CD1c-positive myeloid dendritic cell (primary cell): ENCODE data around the gene CGB8.
A peak's percentile ranks its signal among the peaks of the same experiment; 100 is the strongest.
"Not testable (repeated sequence)": the region's sequence is repeated elsewhere in the genome, so short reads cannot be mapped to it uniquely, and the experiment has no call there.

Experiments
- DNase-seq: peaks from one replicate; pipeline ENCODE4 v3.0.0-alpha.2; 2016; ENCODE audit errors: extremely low spot score

Gene CGB8

GRCh38 chr19:49064768-49065611 lies 16.1 kb upstream of the CGB8 start, which contains the start of gene NTF4:
Gene NTF4 (minus strand): TSS chr19:49064818. CDS start chr19:49061997, 2,821 bp downstream.
- no peak for DNase-seq

GRCh38 chr19:49064029-49064629 lies 15.2 kb upstream of the CGB8 start:
- DNase-seq, result no peak

DNA sequence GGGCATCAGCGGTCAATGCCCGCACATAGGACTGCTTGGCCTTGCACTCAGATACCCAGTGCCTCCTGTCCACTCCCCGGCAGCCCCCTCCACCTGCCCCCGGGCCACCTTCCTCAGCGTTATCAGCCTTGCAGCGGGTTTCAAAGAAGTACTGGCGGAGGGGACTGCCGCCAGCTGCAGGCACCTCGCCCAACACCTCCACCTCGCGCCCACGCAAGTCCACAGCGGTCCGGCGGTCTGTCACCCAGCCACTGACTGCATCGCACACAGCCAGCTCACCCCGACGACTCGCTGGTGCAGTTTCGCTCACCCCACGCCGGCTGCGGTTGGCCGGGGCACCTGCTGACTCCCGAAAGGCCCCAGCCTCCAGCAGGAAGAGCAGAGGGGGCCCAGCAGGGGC lies 12.5 kb upstream of the CGB8 start:
- DNase-seq, result no peak

- DNase-seq, result no peak
These were observed 12.1 kb upstream of the CGB8 start for GRCh38 chr19:49061000-49061399.

DNA sequence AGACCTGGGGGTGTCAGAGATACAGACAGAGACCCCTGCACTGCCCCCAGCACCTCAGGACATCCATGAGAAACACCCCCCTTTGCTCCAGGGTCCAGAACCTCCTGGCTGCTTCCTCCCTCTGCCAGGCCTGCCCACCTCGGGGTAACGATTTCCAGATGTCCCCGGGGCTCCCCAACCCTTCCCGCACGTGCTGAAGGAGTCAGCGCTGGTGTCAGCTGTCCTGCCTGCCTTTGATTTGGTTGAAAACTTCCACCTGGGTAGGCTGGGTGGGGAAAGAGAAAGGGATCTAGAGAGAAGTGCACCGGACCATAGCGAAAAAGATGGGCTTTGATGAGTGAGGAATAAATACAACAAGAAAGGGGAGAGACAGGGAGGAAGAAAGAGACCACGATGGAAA lies 10.1 kb upstream of the CGB8 start:
- no peak for DNase-seq

GRCh38 chr19:49058562-49058961 lies 9.7 kb upstream of the CGB8 start:
- no peak for DNase-seq

DNA sequence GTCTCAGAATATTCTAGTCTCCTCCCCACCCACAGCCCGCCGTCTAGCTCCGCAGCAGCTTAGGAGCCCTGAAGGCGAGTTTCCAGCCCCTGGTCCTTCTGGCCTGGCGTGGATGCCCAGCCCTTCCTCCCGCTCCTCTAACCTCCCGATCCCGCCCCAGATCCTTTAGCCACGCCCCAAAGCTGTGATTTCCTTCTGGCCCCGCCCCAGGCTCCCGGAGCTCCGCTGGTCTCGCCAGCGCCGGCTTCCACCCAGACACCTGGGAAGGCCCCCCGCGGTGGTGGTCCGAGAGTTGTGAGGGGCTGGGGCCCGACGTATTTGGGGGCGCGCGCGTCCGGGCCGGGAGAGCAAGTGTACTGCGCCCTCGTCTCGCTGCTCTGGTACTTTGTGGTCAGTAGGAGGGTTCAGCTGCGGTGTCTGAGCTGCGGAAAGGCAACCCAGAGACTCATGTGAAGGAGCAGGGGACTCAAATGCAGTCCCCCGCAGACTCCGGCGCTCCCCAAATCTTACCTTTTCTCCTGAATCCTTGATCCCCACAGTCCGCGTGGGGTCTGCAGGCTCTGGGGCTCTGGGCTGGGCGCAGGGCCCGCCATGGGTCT lies 8.8 kb upstream of the CGB8 start, which contains the start of gene CGB7:
TSS of gene CGB7 (minus strand) at position 114 of the 599 bp plus-strand sequence. CDS start 2,374 bp downstream, outside the sequence.
- peak; percentile 46 for DNase-seq

DNA sequence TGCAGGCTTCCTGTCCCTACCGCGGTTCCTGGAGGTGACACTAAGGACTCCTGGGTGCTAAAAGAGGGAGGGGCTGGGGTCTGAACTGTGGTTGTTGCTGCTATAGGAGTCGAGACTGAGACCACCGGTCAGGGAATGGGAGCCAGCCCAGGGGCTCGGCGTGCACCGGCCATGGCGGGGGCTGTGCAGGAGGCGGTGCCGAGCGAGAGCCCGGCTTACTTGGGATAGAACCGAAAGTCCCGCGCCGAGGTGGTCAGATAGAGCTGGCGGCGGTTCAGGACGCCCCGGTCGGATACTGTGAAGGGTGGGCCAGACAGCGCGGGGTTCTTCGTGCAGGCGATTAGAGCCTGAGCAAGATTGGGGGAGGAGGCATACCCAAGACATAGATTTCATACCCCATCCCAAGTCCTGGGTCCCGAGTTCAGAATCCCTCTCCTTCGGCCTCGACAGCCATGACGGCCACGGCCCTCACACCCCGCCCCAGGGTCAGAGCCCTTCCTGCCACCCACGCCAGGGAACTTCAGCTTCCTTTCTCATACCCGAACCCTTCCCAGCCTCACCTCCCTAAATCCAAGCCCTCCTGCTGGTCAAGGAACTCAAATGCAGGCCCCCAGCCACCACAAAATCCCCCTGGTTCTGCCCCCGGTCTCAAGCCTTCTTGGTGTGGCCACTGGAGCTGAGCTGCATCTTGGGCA lies 8.1 kb upstream of the CGB8 start:
- DNase-seq, result not testable (repeated sequence)

GRCh38 chr19:49056101-49056901 lies 7.4 kb upstream of the CGB8 start:
- peak; percentile 52 for DNase-seq

DNA sequence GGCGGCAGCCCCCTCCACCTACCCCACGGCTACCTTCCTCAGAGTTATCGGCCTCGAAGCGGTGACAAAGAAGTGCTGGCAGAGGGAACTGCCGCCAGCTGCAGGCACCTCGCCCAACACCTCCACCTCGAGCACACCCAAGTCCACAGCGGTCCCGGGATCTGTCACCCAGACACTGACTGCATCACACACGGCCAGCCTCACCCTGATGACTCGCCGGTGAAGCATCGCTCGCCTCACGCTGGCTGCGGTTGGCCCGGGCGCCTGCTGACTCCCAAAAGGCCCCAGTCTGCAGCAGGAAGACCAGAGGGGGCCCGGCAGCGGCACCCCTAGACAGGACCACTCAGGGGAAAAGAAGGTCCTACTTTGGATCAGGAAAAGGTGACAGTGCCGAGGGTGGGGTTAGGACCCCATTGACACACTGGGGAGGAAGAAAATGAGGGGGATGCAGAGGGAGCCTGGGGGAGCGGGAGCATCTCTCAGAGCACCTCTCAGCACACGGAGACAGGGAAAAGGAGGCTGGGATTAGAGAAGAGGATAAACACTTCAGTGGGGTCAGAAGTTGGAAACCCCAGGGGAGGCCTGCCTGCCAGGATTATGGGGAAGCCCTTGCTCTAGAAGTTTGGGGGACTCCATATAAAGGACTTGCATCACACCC lies 1.6 kb upstream of the CGB8 start:
- DNase-seq, result not testable (repeated sequence)

- not testable (repeated sequence) for DNase-seq
These were observed 923 bp upstream of the CGB8 start for GRCh38 chr19:49049834-49050233.

DNA sequence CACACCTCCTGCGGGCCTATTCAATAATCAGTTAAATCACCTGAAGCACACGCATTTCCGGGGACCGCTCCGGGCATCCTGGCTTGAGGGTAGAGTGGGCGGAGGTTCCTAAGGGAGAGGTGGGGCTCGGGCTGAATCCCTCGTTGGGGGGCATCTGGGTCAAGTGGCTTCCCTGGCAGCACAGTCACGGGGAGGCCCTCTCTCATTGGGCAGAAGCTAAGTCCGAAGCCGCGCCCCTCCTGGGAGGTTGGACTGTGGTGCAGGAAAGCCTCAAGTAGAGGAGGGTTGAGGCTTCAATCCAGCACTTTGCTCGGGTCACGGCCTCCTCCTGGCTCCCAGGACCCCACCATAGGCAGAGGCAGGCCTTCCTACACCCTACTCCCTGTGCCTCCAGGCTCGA lies 5.4 kb downstream of the CGB8 start, which contains the start of gene CGB5:
TSS of gene CGB5 (plus strand) at position 301 of the 400 bp plus-strand sequence. CDS start 362 bp downstream, outside the sequence.
- not testable (repeated sequence) for DNase-seq

GRCh38 chr19:49042666-49043065 lies 6.2 kb downstream of the CGB8 start:
- DNase-seq, result not testable (repeated sequence)

DNA sequence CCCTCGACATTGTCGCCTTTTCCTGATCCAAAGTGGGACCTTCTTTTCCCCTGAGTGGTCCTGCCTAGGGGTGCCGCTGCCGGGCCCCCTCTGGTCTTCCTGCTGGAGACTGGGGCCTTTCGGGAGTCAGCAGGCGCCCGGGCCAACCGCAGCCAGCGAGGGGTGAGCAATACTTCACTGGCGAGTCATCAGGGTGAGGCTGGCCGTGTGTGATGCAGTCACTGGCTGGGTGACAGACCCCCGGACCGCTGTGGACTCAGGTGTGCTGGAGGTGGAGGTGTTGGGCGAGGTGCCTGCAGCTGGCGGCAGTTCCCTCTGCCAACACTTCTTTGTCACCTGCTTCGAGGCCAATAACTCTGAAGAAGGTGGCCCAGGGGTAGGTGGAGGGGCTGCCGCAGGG lies 6.7 kb downstream of the CGB8 start:
- DNase-seq, result no peak

DNA sequence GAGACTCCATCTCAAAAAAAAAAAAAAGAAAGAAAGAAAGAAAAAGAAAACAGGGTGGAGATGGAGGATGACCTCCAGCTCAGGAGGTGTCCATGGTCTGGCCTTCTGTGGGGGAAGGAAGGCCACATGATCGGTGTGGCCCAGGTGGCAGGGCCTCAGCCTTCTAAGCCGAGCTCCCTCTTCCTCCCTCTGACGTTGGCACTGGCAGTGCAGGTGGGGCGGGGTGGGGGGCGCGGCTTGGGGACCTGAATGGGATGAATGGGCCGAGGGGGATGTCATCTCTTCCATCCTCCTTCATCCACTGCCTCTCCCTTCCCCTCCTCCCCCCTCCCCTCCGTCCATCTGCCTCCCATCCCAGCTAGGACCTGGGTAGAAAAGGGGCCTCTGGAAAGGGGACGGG lies 9.2 kb downstream of the CGB8 start:
- DNase-seq, result not testable (repeated sequence)

DNA sequence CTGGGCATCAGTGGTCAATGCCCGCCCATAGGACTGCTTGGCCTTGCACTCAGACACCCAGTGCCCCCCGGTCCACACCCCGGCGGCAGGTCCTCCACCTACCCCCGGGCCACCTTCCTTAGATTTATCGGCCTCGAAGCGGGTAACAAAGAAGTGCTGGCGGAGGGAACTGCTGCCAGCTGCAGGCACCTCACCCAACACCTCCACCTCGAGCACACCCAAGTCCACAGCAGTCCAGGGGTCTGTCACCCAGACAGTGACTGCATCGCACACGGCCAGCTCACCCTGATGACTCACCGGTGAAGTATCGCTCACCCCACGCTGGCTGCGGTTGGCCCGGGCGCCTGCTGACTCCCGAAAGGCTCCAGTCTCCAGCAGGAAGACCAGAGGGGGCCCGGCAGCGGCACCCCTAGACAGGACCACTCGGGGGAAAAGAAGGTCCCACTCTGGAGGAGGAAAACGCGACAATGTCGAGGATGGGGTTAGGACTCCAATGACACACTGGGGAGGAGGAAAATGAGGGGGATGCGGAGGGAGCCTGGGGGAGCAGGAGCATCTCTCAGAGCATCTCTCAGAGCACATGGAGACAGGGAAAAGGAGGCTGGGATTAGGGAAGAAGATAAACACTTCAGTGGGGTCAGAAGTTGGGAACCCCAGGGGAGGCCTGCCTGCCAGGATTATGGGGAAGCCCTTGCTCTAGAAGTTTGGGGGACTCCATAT lies 10.2 kb downstream of the CGB8 start:
- not testable (repeated sequence) for DNase-seq

DNA sequence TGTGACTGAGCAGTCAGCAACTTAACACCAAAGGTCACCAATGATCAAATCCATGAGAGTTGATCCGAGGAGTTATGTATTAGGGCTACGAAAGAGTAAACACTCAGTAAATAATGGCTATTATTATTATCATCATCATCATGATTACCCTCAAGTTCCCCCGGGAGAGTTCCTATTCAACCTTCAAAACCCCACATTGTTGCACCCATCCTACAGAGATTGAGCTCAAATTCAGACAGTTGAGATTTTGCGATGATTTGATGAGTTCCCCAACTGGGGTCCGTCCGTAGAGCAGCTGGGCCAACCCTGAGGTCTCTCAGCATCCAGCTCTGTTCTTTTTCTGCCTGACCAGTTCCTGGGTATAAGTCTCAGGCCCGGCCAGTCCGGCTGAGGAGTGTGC lies 10.8 kb downstream of the CGB8 start:
- DNase-seq, result not testable (repeated sequence)

GRCh38 chr19:49036815-49037214 lies 12.1 kb downstream of the CGB8 start, which contains the start of gene CGB1:
Gene CGB1 (minus strand): TSS chr19:49036895. CDS start chr19:49036711, 184 bp downstream.
- peak; percentile 42 for DNase-seq

DNA sequence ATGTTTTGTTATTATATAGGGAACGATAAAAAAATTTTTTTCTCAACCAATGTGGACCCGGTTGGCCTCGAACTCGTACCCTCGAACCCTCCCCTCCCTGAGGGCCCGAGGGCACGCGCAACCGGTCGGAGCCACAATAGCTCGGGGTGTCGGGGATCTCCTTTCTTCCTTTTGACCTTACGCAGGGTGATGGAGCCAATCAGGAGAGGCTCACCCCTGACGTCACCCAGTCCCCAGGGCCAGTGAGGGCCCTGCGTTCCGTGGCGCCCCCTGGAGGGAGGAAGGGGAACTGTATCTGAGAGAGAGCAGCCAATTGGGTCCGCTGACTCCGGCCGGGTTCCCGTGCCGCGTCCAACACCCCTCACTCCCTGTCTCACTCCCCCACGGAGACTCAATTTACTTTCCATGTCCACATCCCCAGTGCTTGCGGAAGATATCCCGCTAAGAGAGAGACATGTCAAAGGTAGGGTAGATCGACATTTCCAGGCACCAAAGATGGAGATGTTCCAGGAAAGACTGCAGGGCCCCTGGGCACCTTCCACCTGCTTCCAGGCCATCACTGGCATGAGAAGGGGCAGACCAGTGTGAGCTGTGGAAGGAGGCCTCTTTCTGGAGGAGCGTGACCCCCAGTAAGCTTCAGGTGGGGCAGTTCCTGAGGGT lies 17.1 kb downstream of the CGB8 start, which contains the start of gene CGB2:
TSS of gene CGB2 (plus strand) at position 249 of the 660 bp plus-strand sequence. CDS start at position 455, 206 bp downstream.
- peak; percentile 49 for DNase-seq
